IPS-11a (cell line): ENCODE data around the gene RAB40C.

Experiments
- H3K4me3 ChIP-seq: one replicate; pipeline ENCODE4 v1.5.1; 2013; ENCODE audit warnings: low read depth, low read length, control low read depth

The RAB40C gene, protein sequence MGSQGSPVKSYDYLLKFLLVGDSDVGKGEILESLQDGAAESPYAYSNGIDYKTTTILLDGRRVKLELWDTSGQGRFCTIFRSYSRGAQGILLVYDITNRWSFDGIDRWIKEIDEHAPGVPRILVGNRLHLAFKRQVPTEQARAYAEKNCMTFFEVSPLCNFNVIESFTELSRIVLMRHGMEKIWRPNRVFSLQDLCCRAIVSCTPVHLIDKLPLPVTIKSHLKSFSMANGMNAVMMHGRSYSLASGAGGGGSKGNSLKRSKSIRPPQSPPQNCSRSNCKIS

DNA sequence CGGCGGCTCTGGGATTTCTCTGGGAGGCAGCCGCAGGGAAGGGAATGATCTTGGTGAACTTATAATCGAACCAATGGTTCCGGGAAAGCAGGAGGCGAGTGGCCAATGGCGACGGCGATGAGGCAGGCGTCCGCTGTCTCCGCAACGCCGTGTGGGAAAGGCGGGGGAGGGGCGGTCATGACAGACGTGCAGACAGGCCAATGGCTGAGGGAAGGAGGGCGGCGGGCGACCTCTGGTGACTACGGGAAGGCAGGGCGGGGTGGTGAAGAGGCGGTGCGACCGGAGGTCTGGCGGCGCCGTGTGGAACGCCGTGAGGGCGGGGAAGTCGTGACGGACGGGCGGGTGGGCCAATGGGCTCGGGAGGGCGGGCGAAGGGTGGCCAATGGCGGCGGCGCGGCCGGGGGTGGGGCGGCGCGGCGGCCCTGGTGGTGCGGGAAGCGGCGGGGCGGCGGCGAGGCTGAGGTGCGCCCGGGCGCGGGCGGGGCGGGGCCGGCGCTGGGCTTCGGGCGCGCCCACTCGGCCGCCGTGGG, at the start of gene RAB40C:
Gene RAB40C, plus strand, starts transcription at position 409 of the 530 bp plus-strand sequence. CDS start 226 bp downstream, outside the sequence.
- H3K4me3 ChIP-seq = peak within 1 kb of the TSS; percentile 98

DNA sequence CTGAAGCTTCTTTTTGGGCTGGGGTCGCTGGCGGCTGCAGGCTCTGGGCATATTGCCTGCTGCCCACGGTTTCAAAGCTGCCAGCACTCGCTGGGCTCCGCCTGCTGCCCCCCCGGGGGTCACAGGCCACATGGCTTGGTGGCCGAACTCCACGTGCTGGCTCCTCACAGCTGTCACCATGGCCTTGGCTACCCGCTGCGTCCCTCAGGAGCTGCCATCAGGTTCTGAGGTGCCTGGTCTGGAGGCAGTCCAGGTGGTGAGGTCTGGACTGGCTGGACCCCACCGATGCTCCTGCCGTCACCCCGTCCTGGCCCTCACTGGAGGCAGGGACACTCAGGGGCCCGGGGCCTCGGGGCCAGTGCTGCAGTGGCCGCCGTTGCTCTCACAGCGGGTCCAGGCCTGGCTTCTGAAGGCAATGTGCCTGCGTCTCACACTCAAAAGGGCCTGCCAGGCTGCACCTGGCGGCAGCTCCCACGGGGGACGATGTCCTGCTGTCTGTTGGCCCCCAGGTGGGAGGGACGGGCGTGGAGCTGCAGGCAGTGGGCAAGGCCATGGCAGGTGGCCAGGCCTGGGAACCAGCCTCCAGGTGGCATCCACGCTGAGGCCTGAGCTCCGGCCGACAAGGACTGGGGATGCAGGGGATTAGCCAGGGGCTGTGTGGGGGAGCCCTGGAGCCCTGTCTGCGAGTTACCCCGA, 49.1 kb upstream of the RAB40C start:
- no peak overlapping the region for H3K4me3 ChIP-seq

DNA sequence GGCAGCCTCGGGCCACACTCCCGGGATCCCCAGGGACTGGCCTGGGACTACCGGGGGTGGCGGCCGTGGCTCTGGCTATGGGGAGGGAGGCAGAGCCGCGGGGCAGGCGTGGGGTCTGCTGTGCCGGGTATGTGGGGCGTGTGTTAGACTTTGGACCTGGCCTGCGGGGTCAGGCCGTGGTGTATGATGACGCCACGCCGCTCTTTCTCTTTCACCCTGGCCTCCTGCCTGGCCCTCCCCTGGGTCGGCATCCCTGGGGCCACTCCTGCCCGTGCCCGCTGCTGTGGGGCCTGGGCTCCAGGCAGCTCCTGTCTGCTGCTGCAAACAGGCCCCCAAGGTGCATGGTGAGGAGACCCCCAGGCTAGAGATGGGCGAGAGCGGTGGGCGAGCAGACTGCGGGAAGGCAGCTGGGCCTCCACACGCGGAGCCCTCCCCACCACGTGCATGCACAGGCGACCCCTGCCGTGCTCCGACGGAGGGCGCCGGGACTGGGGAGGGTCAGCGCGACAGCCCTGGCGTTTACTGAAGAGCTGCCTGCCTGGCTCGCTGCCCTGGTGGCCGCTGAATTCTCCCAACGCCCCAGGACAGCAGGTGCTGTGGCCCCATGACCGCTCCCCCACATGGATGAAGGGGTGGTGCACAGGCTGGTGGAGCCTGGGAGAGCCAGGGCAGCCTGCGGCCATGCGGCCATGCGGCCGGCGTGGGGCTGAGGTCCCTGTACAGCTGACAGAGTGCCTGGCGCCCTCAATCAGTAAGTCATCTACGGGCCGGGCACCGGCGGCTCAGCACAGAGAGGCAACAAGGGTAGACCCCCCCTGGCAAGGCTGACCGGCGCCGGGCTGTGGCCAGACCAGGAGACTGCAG, 46.3 kb upstream of the RAB40C start:
- H3K4me3 ChIP-seq = no peak overlapping the region

DNA sequence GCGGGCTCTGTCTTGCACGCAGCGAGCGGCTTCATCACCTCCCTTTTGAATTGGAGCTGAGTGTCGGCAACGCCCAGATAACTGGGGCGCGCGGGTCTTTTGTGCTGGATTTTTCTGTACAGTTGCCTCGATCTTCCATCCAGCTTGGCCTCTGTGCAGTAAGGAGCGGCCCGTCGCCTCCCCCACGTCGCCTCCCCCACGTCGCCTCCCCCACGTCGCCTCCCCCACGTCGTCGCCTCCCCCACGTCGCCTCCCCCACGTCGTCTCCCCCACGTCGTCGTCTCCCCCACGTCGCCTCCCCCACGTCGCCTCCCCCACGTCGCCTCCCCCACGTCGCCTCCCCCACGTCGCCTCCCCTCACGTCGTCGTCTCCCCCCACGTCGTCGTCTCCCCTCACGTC, 45.3 kb upstream of the RAB40C start:
- no peak overlapping the region for H3K4me3 ChIP-seq

- H3K4me3 ChIP-seq = no peak overlapping the region
Measured at GRCh38 chr16:546909-547770, 42.7 kb upstream of the RAB40C start.

- H3K4me3 ChIP-seq = no peak overlapping the region
Measured at GRCh38 chr16:548586-548985, 41.3 kb upstream of the RAB40C start.

GRCh38 chr16:549544-550263, 40.2 kb upstream of the RAB40C start:
- no peak overlapping the region for H3K4me3 ChIP-seq

DNA sequence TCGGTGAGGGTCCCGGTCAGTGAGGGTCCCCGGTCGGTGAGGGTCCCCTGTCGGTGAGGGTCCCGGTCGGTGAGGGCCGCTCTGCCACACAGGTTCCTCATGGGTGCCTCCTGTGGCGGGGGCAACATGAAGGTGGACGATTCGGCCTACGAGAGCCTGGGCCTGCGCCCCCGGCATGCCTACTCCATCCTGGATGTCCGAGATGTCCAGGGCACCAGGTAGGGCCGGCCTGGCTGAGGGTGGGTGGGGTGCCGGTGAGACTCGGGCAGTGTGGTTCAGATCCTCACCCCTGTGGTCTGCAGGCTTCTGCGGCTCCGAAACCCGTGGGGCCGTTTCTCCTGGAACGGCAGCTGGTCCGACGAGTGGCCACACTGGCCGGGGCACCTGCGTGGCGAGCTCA, 38.7 kb upstream of the RAB40C start:
- H3K4me3 ChIP-seq = no peak overlapping the region

DNA sequence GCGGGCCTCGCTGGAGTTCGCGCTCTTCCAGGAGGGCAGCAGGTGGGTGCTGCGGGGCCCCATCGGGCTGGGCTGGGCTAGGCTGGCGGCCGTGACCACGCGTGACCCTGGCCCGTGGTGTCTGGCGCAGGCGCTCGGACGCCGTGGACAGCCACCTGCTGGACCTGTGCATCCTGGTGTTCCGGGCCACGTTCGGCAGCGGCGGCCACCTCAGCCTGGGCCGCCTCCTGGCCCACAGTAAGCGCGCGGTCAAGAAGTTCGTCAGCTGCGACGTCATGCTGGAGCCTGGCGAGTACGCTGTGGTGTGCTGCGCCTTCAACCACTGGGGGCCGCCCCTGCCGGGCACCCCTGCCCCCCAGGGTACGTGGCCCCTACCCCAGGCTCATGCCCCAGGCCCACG, 37.7 kb upstream of the RAB40C start:
- no peak overlapping the region for H3K4me3 ChIP-seq

GRCh38 chr16:553601-554296, 36.1 kb upstream of the RAB40C start:
- no peak overlapping the region for H3K4me3 ChIP-seq

- H3K4me3 ChIP-seq = no peak overlapping the region
Measured at GRCh38 chr16:554297-554621, 35.6 kb upstream of the RAB40C start.

- no peak overlapping the region for H3K4me3 ChIP-seq
Measured at GRCh38 chr16:554640-555365, 35.1 kb upstream of the RAB40C start.

- no peak overlapping the region for H3K4me3 ChIP-seq
Measured at GRCh38 chr16:555528-556473, 34.1 kb upstream of the RAB40C start.

DNA sequence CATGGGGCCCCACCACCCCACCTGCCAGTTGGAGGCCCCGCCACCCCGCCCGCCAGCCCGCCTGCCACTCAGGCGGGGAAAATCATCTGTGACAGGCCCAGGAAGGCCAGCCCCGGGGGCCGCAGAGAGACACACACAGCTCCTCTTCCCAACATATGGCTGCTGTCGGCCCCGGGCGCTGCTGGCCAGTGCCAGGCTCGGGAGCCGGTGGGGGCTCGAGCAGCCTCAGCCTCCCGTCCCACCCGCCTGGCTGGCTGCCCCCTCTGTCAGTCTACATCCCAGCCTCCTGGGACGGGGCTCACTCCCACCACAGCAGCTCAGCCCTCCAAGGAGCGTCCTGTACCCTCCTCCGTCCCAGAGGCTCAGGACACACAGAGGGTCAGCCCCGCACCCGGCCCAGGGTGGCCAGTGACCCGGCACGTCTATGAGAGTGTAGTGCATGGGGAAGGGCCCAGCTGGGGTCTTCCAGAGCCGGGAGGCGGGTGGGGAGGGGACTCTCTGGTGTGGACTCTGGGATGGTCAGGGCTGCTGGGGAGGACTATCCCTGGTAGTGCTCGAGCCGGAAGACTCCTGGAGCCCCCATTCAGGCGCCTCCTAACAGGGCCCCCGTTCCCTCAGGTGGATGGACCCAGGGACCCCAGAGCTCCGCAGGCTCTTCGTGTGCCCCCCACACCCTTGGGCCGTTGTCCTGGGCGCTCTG, 33.2 kb upstream of the RAB40C start:
- H3K4me3 ChIP-seq = no peak overlapping the region

DNA sequence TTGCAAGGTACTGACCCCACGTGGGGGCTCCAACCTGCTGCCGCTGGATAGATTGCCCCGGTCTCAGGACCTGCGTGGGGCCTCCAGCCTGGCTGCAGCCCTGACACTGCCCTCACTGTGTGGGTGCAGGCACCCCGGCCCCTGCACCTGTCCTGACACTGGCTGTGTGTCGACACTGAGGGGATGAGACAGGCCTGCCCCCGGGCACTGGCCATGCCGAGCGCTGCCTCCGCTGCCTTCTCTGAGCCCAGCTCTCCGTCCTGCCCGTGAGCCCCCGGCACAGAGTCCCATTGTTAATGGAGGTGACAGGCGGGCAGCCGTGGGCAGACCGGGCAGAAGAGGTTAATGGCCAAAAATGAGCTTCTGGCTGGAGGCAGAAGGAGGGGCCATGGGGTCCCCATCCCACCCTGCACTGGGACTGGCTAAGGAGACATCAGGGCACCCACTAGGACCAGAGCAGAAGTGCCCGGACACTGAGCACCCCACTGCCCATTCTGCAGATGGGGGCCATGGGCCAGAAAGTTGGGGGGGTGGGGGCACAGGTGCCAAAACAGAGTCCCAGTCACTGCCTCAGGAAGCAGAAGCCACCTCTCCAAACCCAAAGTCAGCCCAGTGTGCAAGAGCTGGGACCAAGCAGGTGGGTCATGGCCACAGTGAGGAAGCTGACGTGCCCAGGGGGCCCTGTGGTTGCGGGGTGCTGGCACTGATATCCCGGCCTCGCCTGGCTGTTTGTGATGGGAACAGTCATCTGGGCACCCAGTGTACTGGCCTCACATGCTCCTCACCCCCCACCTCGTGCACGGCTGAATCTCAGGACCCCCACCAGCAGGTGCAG, 32.2 kb upstream of the RAB40C start:
- H3K4me3 ChIP-seq = no peak overlapping the region
